Measurements from ENCODE around the gene MAOB. TPM values are rescaled to one million over a fixed set of nuclear protein-coding genes. Genes with fewer than 3 reads are reported as not detected.

Gene MAOB
- total RNA-seq, 1 experiment from 2014 or later: not detected

DNA sequence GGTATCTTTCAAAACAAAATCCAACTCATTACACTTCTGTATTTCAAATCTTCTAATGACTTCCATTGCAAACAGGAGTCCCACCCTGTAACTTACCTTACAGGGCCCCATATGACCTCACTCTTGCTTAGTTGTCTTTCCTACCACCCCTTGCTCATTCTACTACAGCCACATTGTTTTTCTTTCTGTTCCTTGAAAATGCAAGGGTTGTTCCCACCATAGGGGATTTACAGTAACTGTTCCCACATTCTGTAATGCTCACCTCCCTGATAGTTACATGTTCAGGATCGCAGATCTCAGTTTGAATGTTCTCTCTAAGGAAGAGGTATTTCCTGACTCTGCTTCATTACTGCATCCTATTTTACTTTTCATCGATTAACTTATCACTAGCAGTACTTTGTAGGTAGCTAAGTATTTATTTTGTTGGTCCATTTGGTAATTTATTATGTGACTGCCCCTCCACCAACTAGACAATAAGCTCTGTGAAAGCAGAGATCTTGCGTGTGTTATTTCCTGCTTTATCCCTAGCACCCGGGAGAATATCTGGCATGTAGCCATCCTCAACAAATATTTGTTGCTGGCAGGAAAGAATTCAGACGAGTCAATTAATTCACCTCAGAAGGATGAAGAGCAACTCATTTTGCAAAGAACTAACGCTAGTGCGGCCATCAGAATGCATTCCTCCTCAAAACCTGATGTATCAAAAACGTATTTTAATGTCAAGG lies 21.4 kb downstream of the MAOB start:
- ChIA-PET CTCF (no interaction called here), POLR2A (ENCODE audit: unreplicated experiment) (no interaction called here)
- Histone ChIP-seq H3K9me2 (replicated peaks; ENCODE audit: low read length) (no peaks in the 10 kb centered on the region), H3F3A (ENCODE audit: low read length, unreplicated experiment) (no peaks in the 10 kb centered on the region), H3K27me3 (ENCODE audit: low read length) (no peaks in the 10 kb centered on the region), H3K9ac (ENCODE audit: low read length) (no peak overlapping the region; the same call in 1 of the 2 replicates), H2AFZ (ENCODE audit: low read length) (0 out of 2 replicates have a peak overlapping the region, but pooled peaks have one; percentile 25), H3K27ac (ENCODE audit: low read length) (peak overlapping the region; percentile 35), H3K4me2 (ENCODE audit: low read length) (peak overlapping the region; percentile 50), H3K4me1 (ENCODE audit: insufficient read depth, low read length) (peaks cover 21% of the 10 kb centered on the region), H4K20me1 (ENCODE audit: low read length) (no peaks in the 10 kb centered on the region), H3K4me3 (ENCODE audit: low read length) (peak overlapping the region; percentile 17; the same call in 1 of the 2 replicates), H3K36me3 (ENCODE audit: low read depth, low read length) (no peaks in the 10 kb centered on the region), H3K9me3 (ENCODE audit: low read length) (no peaks in the 10 kb centered on the region), H3K79me2 (ENCODE audit: low read length) (no peaks in the 10 kb centered on the region)
- ATAC-seq (peak; percentile 24; the same call in 1 of the 2 replicates), DNase-seq (peak; percentile 77)
- intact Hi-C loops (cut with micrococcal nuclease): no loop called here
- BruUV-seq (replicated peaks): no TSS peak
- TF ChIP-seq, protein P1, sequence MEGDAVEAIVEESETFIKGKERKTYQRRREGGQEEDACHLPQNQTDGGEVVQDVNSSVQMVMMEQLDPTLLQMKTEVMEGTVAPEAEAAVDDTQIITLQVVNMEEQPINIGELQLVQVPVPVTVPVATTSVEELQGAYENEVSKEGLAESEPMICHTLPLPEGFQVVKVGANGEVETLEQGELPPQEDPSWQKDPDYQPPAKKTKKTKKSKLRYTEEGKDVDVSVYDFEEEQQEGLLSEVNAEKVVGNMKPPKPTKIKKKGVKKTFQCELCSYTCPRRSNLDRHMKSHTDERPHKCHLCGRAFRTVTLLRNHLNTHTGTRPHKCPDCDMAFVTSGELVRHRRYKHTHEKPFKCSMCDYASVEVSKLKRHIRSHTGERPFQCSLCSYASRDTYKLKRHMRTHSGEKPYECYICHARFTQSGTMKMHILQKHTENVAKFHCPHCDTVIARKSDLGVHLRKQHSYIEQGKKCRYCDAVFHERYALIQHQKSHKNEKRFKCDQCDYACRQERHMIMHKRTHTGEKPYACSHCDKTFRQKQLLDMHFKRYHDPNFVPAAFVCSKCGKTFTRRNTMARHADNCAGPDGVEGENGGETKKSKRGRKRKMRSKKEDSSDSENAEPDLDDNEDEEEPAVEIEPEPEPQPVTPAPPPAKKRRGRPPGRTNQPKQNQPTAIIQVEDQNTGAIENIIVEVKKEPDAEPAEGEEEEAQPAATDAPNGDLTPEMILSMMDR (conservative IDR thresholded peaks at IDR 0.05; ENCODE audit: low read depth, low read length): no peak
- no peak for TF ChIP-seq EZH2 (IDR thresholded peaks at IDR 0.05; ENCODE audit: low read length, unreplicated experiment)
- no peak for TF ChIP-seq EZH2phosphoT487 (IDR thresholded peaks at IDR 0.05; ENCODE audit: borderline replicate concordance, low read length)

- H3K27ac ChIP-seq (ENCODE audit: low read length): no peak overlapping the region
- H3K4me3 ChIP-seq (ENCODE audit: low read length): no peak overlapping the region
- no TSS peak for BruUV-seq (replicated peaks)
- no peaks in the 10 kb centered on the region for H3K36me3 ChIP-seq (ENCODE audit: low read depth, low read length)
- ChIA-PET CTCF (no interaction called here), POLR2A (ENCODE audit: unreplicated experiment) (no interaction called here)
- DNase-seq (no peak), ATAC-seq (no peak)
- no peak overlapping the region for H3K4me2 ChIP-seq (ENCODE audit: low read length)
- H3F3A ChIP-seq (ENCODE audit: low read length, unreplicated experiment): no peaks in the 10 kb centered on the region
- H3K9ac ChIP-seq (ENCODE audit: low read length): no peak overlapping the region
- TF ChIP-seq EZH2 (IDR thresholded peaks at IDR 0.05; ENCODE audit: low read length, unreplicated experiment) (no peak), EZH2phosphoT487 (IDR thresholded peaks at IDR 0.05; ENCODE audit: borderline replicate concordance, low read length) (no peak)
- TF ChIP-seq, protein P1 (conservative IDR thresholded peaks at IDR 0.05; ENCODE audit: low read depth, low read length): no peak
- no peaks in the 10 kb centered on the region for H3K79me2 ChIP-seq (ENCODE audit: low read length)
- no peak overlapping the region for H2AFZ ChIP-seq (ENCODE audit: low read length)
- no peaks in the 10 kb centered on the region for H4K20me1 ChIP-seq (ENCODE audit: low read length)
- no peaks in the 10 kb centered on the region for H3K27me3 ChIP-seq (ENCODE audit: low read length)
- H3K4me1 ChIP-seq (ENCODE audit: insufficient read depth, low read length): peaks cover 8% of the 10 kb centered on the region
- H3K9me2 ChIP-seq (replicated peaks; ENCODE audit: low read length): no peaks in the 10 kb centered on the region
- intact Hi-C loops (cut with micrococcal nuclease): no loop called here
- no peaks in the 10 kb centered on the region for H3K9me3 ChIP-seq (ENCODE audit: low read length)
Measured at GRCh38 chrX:43853225-43853828, 28.9 kb downstream of the MAOB start.

DNA sequence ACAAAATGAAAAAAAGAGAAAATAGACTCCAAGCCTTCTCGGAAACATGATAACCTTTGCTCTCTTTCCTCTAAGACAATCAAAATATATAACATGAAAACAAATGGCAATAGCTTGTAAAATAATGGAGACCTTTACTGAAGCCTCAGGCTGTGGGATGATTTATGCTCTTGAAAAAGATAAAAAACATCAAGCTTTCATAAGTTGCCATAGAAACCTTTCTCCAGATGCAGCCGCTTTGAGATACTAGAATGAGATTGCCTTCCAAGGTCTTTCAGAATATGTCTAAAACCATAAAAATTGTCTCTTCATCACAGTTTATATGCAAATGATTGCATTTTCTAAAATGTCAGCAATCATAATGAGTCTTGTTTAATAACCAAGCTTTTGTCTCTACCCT lies 31.6 kb downstream of the MAOB start:
- BruUV-seq (replicated peaks): no TSS peak
- CTCF ChIA-PET: no interaction called here

More for the DNA sequence above, 31.6 kb downstream of the MAOB start:
- DNase-seq: no peak
- TF ChIP-seq EZH2phosphoT487 (IDR thresholded peaks at IDR 0.05; ENCODE audit: borderline replicate concordance, low read length): no peak
- no peak for TF ChIP-seq EZH2 (IDR thresholded peaks at IDR 0.05; ENCODE audit: low read length, unreplicated experiment)
- TF ChIP-seq, protein P1 (conservative IDR thresholded peaks at IDR 0.05; ENCODE audit: low read depth, low read length): no peak
- Histone ChIP-seq H3K9me3 (ENCODE audit: low read length) (no peaks in the 10 kb centered on the region), H3K9ac (ENCODE audit: low read length) (no peak overlapping the region), H3F3A (ENCODE audit: low read length, unreplicated experiment) (no peaks in the 10 kb centered on the region), H2AFZ (ENCODE audit: low read length) (no peak overlapping the region), H3K4me1 (ENCODE audit: insufficient read depth, low read length) (peaks cover 8% of the 10 kb centered on the region), H3K27ac (ENCODE audit: low read length) (no peak overlapping the region), H4K20me1 (ENCODE audit: low read length) (no peaks in the 10 kb centered on the region), H3K27me3 (ENCODE audit: low read length) (no peaks in the 10 kb centered on the region), H3K9me2 (replicated peaks; ENCODE audit: low read length) (no peaks in the 10 kb centered on the region), H3K36me3 (ENCODE audit: low read depth, low read length) (no peaks in the 10 kb centered on the region), H3K4me2 (ENCODE audit: low read length) (no peak overlapping the region), H3K79me2 (ENCODE audit: low read length) (no peaks in the 10 kb centered on the region), H3K4me3 (ENCODE audit: low read length) (no peak overlapping the region)
- intact Hi-C loops (cut with micrococcal nuclease): no loop called here
- POLR2A ChIA-PET (ENCODE audit: unreplicated experiment): no interaction called here
- no peak for ATAC-seq

Data from PC-3 (cell line).